Testis (tissue), 3 donors: ENCODE results near the gene RNF121. TPM values are rescaled to one million over a fixed set of nuclear protein-coding genes. Genes with fewer than 3 reads are reported as not detected.

Source experiments
- DNase-seq: peaks from one replicate; pipeline ENCODE4 v3.0.0-alpha.2; 2019
- H3K27ac ChIP-seq, 2 donors: fragments of 200-600 bp; sonication (generic); one replicate each; pipeline ENCODE4 v1.5.1; 2019
- H3K27me3 ChIP-seq: fragments of 200-600 bp; sonication (generic); one replicate; pipeline ENCODE4 v1.5.1; 2019
- H3K36me3 ChIP-seq: fragments of 200-600 bp; sonication (generic); one replicate; pipeline ENCODE4 v1.5.1; 2017; ENCODE audit warnings: low read depth; ENCODE audit errors: missing control alignments
- H3K4me1 ChIP-seq: fragments of 200-600 bp; sonication (generic); one replicate; pipeline ENCODE4 v1.5.1; 2019
- H3K4me3 ChIP-seq, 2 donors: fragments of 200-600 bp; sonication (generic); one replicate each; pipeline ENCODE4 v1.5.1; 2017 to 2019
- H3K9me3 ChIP-seq: fragments of 200-600 bp; sonication (generic); one replicate; pipeline ENCODE4 v1.5.1; 2017
- POLR2A ChIP-seq: fragments of 450-650 bp; IDR thresholded peaks from one replicate; pipeline ENCODE4 v1.6.1; 2017; ENCODE audit warnings: antibody characterized with exemption, mild to moderate bottlenecking, moderate library complexity
- WGBS, 2 donors: methylation state at CpG; one replicate each; pipeline ENCODE4 v1.1.5; 2018; 5-methylcytosine and 5-hydroxymethylcytosine counted together
- intact Hi-C: fragments of 100-400 bp; cut with DNase I; formaldehyde crosslinking; loops from one replicate; pipeline ENCODE4 v1.15.1; 2023; ENCODE audit warnings: low total_unique reads
- polyA plus RNA-seq: library from polyadenylated mRNA; stranded (reverse); fragments of 350-450 nt; fragmentation: Illumina TruSeq; extraction: RNeasy Lipid Tissue Mini Kit (QIAGEN cat#74804); gene quantifications from one replicate; pipeline ENCODE4 v1.2.3, GENCODE V29; 2014; ENCODE audit warnings: low read depth, low replicate concordance; ENCODE audit not compliant: insufficient read depth
- total RNA-seq, 2 donors: library from RNA; depleted of rRNA; stranded (reverse); fragments of >200 nt; gene quantifications; one replicate each; pipeline ENCODE4 v1.2.3, GENCODE V29; 2016
- TF ChIP-seq, protein P1 (sequence below), 3 experiments: fragments of 450-650 bp in 2 of 3; fragments of 200-600 bp in 1 of 3; sonication (generic) in 1 of 3; IDR thresholded peaks; one replicate each; pipeline ENCODE4 v1.5.1; 2016 to 2019; ENCODE audit warnings: antibody characterized with exemption in 3 of 3, mild to moderate bottlenecking in 2 of 3, moderate library complexity in 1 of 3

Gene RNF121
- total and polyA plus RNA-seq, 3 donors from 2014 or later = 51.7 to 72.5 (median 54.4) TPM

DNA sequence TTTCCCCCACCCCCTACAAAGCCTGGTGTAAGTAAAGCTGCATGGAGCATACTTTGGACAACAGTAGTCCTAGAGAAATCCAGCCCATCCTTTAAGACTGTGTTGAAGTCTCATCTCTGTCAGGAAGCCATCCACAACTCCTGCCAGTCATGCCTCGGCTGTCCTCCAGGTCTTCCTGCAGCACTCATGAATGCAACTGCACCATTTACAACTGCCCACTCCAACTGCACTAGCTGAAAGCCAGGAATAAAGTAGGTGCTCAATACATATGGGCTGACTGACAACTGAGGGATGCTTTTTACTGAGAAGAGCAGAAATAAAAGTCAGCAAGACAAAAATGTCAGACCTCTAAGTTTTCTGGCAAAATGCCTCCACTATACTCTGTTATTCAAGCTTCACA is 97.2 kb downstream of the RNF121 start:
- no peaks in the 10 kb centered on the region for H3K9me3 ChIP-seq
- peak overlapping the region in 1 of 2 donors; percentile 59 for H3K27ac ChIP-seq
- H3K36me3 ChIP-seq = no peaks in the 10 kb centered on the region
- no peak for TF ChIP-seq POLR2A
- TF ChIP-seq, protein P1, sequence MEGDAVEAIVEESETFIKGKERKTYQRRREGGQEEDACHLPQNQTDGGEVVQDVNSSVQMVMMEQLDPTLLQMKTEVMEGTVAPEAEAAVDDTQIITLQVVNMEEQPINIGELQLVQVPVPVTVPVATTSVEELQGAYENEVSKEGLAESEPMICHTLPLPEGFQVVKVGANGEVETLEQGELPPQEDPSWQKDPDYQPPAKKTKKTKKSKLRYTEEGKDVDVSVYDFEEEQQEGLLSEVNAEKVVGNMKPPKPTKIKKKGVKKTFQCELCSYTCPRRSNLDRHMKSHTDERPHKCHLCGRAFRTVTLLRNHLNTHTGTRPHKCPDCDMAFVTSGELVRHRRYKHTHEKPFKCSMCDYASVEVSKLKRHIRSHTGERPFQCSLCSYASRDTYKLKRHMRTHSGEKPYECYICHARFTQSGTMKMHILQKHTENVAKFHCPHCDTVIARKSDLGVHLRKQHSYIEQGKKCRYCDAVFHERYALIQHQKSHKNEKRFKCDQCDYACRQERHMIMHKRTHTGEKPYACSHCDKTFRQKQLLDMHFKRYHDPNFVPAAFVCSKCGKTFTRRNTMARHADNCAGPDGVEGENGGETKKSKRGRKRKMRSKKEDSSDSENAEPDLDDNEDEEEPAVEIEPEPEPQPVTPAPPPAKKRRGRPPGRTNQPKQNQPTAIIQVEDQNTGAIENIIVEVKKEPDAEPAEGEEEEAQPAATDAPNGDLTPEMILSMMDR (IDR thresholded peaks at IDR 0.05) = no peak
- H3K4me3 ChIP-seq = no peak overlapping the region
- H3K27me3 ChIP-seq = no peaks in the 10 kb centered on the region
- DNase-seq = no peak
- WGBS, 2 donors = 47 to 64% methylated on average over 1 of the region's 1 CpG
- intact Hi-C loops = loop anchor here (5.0 kb wide), 1 partner anchor 61 kb away; no protein-coding TSS in a partner anchor
- peaks cover 27% of the 10 kb centered on the region for H3K4me1 ChIP-seq

DNA sequence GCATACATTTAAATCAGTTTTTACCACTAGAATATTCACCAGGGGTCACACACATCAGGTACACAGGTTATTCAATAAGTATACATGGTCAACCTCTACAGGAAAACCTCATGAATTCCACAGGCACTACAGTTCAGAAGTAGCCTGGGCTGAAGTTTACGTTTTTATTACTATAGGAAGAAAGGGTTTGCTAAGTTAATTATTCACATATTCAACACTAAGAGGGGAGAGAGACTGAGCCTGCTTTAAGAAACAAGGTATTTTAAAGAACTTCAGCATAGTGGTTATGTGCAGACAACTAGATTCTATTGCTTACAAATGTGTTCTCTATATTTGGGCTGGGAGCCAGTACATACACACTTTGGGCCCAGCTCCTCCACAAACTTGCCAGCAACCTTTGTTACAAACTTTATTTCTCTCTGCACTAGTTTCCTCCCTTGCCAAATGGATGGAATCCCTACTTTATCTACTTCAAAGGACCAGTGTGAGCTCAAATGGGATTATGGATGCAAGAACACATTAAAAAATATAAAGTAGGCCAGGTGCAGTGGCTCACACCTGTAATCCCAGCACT is 101.7 kb downstream of the RNF121 start:
- H3K27ac ChIP-seq = no peak overlapping the region
- intact Hi-C loops = no loop called here
- no peaks in the 10 kb centered on the region for H3K36me3 ChIP-seq

DNA sequence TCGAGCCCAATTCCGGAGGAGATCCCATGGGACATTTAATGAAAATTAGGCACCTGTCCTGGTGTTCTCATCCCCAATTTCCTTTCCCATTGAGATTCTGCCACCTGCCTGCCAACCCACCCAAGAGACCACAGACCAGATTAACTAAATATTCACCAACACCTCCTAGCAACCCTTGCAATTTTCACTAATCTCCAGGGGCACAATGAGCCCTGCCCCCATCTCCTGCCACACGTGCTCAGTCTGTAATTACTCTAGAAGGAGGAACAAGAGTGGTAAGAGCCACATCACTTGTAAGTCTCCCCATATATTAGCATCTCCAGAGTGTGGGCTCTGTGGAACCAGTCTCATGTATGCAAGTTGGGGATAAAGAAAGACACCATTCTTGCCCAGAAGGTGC is 107.8 kb downstream of the RNF121 start:
- intact Hi-C loops = no loop called here
- Histone ChIP-seq H3K27ac (no peak overlapping the region), H3K4me3 (no peak overlapping the region), H3K9me3 (no peaks in the 10 kb centered on the region), H3K4me1 (peaks cover 28% of the 10 kb centered on the region), H3K27me3 (no peaks in the 10 kb centered on the region), H3K36me3 (no peaks in the 10 kb centered on the region)
- DNase-seq = no peak
- TF ChIP-seq POLR2A = no peak
- TF ChIP-seq, protein P1 (IDR thresholded peaks at IDR 0.05) = no peak
- WGBS, 2 donors = 59 to 68% methylated on average over 3 of the region's 3 CpGs

More for the DNA sequence above, 101.7 kb downstream of the RNF121 start:
- TF ChIP-seq, protein P1 (IDR thresholded peaks at IDR 0.05) = no peak
- no peak for TF ChIP-seq POLR2A
- WGBS, 2 donors = 44 to 65% methylated on average over 1 of the region's 1 CpG
- H3K4me3 ChIP-seq = no peak overlapping the region
- H3K27me3 ChIP-seq = no peaks in the 10 kb centered on the region
- H3K9me3 ChIP-seq = no peaks in the 10 kb centered on the region
- peaks cover 24% of the 10 kb centered on the region for H3K4me1 ChIP-seq
- DNase-seq = no peak

DNA sequence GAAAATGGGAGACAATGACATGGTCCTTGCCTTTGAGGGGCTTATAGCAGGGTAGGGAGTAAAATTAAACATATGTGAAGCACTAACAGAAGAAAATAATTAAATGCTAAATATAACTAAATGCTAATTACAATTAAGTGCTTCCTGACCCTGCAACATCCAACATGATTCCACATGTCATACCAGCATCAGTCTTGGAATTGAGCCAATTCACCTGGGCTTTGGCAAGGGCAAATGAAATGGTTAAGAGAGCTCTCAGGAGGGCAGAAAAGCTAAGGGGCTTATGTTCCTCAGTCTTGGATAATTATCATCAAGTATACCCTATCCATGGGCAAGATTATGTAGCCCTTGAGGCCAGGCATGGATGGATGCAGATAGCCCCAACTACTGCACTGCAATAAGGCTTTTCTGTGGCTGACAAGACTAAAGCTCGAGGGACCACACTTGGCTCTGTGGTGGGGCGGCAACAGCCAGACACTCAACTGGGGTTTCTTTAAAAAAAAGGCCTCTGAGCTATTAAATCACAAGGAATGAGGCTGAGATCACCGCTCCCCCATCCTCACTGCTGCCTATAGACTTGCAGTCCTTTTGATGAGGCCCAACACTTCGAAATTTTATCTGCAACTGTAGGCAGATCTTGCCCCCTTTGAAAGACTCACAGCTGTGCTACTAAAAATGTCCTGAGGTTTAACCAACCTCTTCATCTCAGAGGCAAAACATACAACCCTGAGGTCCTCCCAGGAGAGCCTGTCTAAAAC is 108.9 kb downstream of the RNF121 start:
- Histone ChIP-seq H3K4me3 (no peak overlapping the region), H3K4me1 (peaks cover 38% of the 10 kb centered on the region), H3K9me3 (no peaks in the 10 kb centered on the region), H3K36me3 (no peaks in the 10 kb centered on the region), H3K27me3 (no peaks in the 10 kb centered on the region), H3K27ac (peak overlapping the region; percentile 97 to 98)
- no peak for DNase-seq
- WGBS, 2 donors = 39 to 41% methylated on average over 3 to 4 of the region's 4 CpGs
- intact Hi-C loops = no loop called here
- TF ChIP-seq, protein P1 (IDR thresholded peaks at IDR 0.05) = no peak
- no peak for TF ChIP-seq POLR2A
